K562 (cell line): ENCODE measurements around the gene PREX1. TPM values are rescaled to one million over a fixed set of nuclear protein-coding genes. Genes with fewer than 3 reads are reported as not detected.

Source experiments
- ATAC-seq: fragments of 200-7000 bp; cut with Tn5 transposase; 3 replicates; pipeline ENCODE4 v1.9.1; 2020; ENCODE audit warnings: moderate library complexity
- BruUV-seq: library from RNA; stranded (reverse); fragments of 400-500 nt; replicated peaks from 2 replicates; lab custom pipeline; 2021; lab: Mats Ljungman, UMichigan
- CTCF ChIA-PET: fragments of 300-600 bp; formaldehyde crosslinking; extraction: SDS; loops from one replicate; lab custom pipeline; 2021; ENCODE audit warnings: low intra/inter-chr PET ratio; lab: Yijun Ruan, JAX
- POLR2A ChIA-PET: fragments of 300-600, 350-650 bp; sonication (Branson Sonifier 250); formaldehyde crosslinking; extraction: SDS; loops from one replicate; lab custom pipeline; 2021; ENCODE audit warnings: antibody characterized with exemption, inconsistent platforms; lab: Yijun Ruan, JAX
- DNase-seq, 4 experiments: peaks; one replicate each; pipeline versions ENCODE4 v3.0.0 to v3.0.0-alpha.2; 2011 to 2018; ENCODE audit warnings: low spot score in 3 of 4, mixed read lengths in 3 of 4; ENCODE audit errors: extremely low read depth in 1 of 4
- FAIRE-seq: peaks from 2 replicates; lab custom pipeline; 2011; peaks lifted over from hg19 to GRCh38; lab: Jason Lieb, UNC
- H2AFZ ChIP-seq: 2 replicates; pipeline ENCODE4 v1.6.0; 2011; ENCODE audit warnings: low read depth, low read length, control low read depth, inconsistent platforms
- H3K27ac ChIP-seq: fragments of 200-600 bp; 3 replicates; pipeline ENCODE4 v1.8.0; 2011; ENCODE audit warnings: low read depth, mild to moderate bottlenecking, control low read depth, inconsistent platforms, low read length, moderate library complexity, mixed read lengths; ENCODE audit errors: extremely low read depth
- H3K27me3 ChIP-seq, 2 experiments: fragments of 300-600 bp in 1 of 2; 2 replicates in 1 of 2; 3 replicates in 1 of 2; pipeline versions ENCODE4 v1.6.0 to v1.8.0; 2011; ENCODE audit warnings: inconsistent platforms in 2 of 2, low read length in 2 of 2, mild to moderate bottlenecking in 1 of 2, mixed read lengths in 1 of 2, moderate library complexity in 1 of 2; ENCODE audit not compliant: control insufficient read depth in 2 of 2, insufficient read depth in 2 of 2
- H3K36me3 ChIP-seq: fragments of 300-600 bp; 3 replicates; pipeline ENCODE4 v1.8.0; 2011; ENCODE audit warnings: mild to moderate bottlenecking, low read length, inconsistent platforms; ENCODE audit not compliant: control insufficient read depth, insufficient read depth
- H3K4me1 ChIP-seq, 2 experiments: fragments of 200-600 bp in 1 of 2; replicated peaks in 1 of 2; 2 replicates in 1 of 2; 3 replicates in 1 of 2; pipeline versions ENCODE4 v1.5.1 to v1.8.0; 2011; ENCODE audit warnings: inconsistent platforms in 2 of 2, low read length in 2 of 2, mild to moderate bottlenecking in 1 of 2, mixed read lengths in 1 of 2, moderate library complexity in 1 of 2; ENCODE audit not compliant: control insufficient read depth in 2 of 2, insufficient read depth in 2 of 2
- H3K4me2 ChIP-seq: 2 replicates; pipeline ENCODE4 v1.6.1; 2011; ENCODE audit warnings: low read length, control low read depth, inconsistent platforms, mixed read lengths; ENCODE audit not compliant: insufficient read depth
- H3K4me3 ChIP-seq: fragments of 200-600 bp; sonication (generic), shearing (Covaris generic); 2 replicates; pipeline ENCODE4 v1.5.1; 2016; ENCODE audit warnings: control low read depth, inconsistent platforms
- H3K79me2 ChIP-seq: fragments of 200-600 bp; 3 replicates; pipeline ENCODE4 v1.8.0; 2011; ENCODE audit warnings: low read length, inconsistent platforms; ENCODE audit not compliant: control insufficient read depth, insufficient read depth
- H3K9ac ChIP-seq, 2 experiments: 2 replicates each; pipeline versions ENCODE4 v1.6.0 to v1.6.1; 2011; ENCODE audit warnings: low read depth in 2 of 2, low read length in 2 of 2, control low read depth in 1 of 2, inconsistent platforms in 1 of 2, mild to moderate bottlenecking in 1 of 2, mixed read lengths in 1 of 2; ENCODE audit not compliant: insufficient read depth in 1 of 2
- H3K9me1 ChIP-seq: one replicate; pipeline ENCODE4 v1.6.0; 2011; ENCODE audit warnings: inconsistent platforms, mild to moderate bottlenecking, low read length, moderate library complexity; ENCODE audit not compliant: control insufficient read depth, insufficient read depth
- H3K9me3 ChIP-seq: replicated peaks from 2 replicates; pipeline ENCODE4 v1.5.1; 2011; ENCODE audit warnings: low read depth, low read length, inconsistent platforms; ENCODE audit not compliant: control insufficient read depth, insufficient read depth
- H4K20me1 ChIP-seq: replicated peaks from 2 replicates; pipeline ENCODE4 v1.6.1; 2011; ENCODE audit warnings: low read length, inconsistent platforms, mixed read lengths; ENCODE audit not compliant: control insufficient read depth, insufficient read depth
- CBFA2T3 ChIP-seq: fragments of 450-650 bp; IDR thresholded peaks from 2 replicates; pipeline ENCODE4 v1.6.1; 2017
- EHMT2 ChIP-seq: fragments of 450-650 bp; IDR thresholded peaks from 2 replicates; pipeline ENCODE4 v1.6.1; 2018; ENCODE audit warnings: antibody characterized with exemption
- MBD2 ChIP-seq: sonication (generic); IDR thresholded peaks from 2 replicates; pipeline ENCODE4 v1.6.1; 2016; ENCODE audit warnings: low read depth, borderline replicate concordance
- NCOA6 ChIP-seq: fragments of 450-650 bp; IDR thresholded peaks from 2 replicates; pipeline ENCODE4 v1.6.1; 2017; ENCODE audit warnings: mild to moderate bottlenecking
- NEUROD1 ChIP-seq: fragments of 150-350 bp; IDR thresholded peaks from 2 replicates; pipeline ENCODE4 v1.6.1; 2014; ENCODE audit warnings: borderline replicate concordance, low read length, low read depth; ENCODE audit not compliant: partially characterized antibody
- NRF1 ChIP-seq, 2 experiments: fragments of 450-650 bp; IDR thresholded peaks in 1 of 2; conservative IDR thresholded peaks in 1 of 2; 2 replicates each; pipeline ENCODE4 v1.6.1; 2014; ENCODE audit warnings: mild to moderate bottlenecking in 2 of 2
- WGBS: fragments of 100-300 bp; shearing (Covaris generic); methylation state at CpG from one replicate; pipeline ENCODE4 v1.1.6; 2016; ENCODE audit warnings: low coverage, mixed read lengths; ENCODE audit not compliant: insufficient coverage; ENCODE audit errors: missing lambda C conversion rate; 5-methylcytosine and 5-hydroxymethylcytosine counted together
- in situ Hi-C: fragments of 300-500 bp; cut with MboI; formaldehyde crosslinking; loops from 4 replicates; pipeline ENCODE4 v1.15.0; 2018; ENCODE audit warnings: inconsistent platforms, mixed read lengths
- intact Hi-C: fragments of 100-400 bp; cut with micrococcal nuclease; formaldehyde crosslinking; loops from 2 replicates; pipeline ENCODE4 v1.14.2; 2022
- polyA plus RNA-seq, 8 experiments: library from polyadenylated mRNA; depleted of rRNA in 4 of 8; stranded (reverse) in 5 of 8; unstranded in 3 of 8; fragments of >200 nt; fragmentation: Nextera tagmentation in 2 of 8; fragmentation: Illumina TruSeq in 1 of 8; extraction: Ambion mirVana in 2 of 8; extraction: Trizol in 1 of 8; gene quantifications; 2 replicates each; pipeline versions ENCODE4 v1.2.1 to v1.2.3, GENCODE V29; 2011 to 2014; ENCODE audit warnings: inconsistent platforms in 1 of 8, missing spikeins in 1 of 8
- total RNA-seq, 7 experiments: library from RNA; depleted of rRNA in 6 of 7; stranded (reverse); fragments of >200 nt in 6 of 7; fragmentation: Illumina TruSeq in 2 of 7; extraction: Trizol in 2 of 7; gene quantifications; 2 replicates each; pipeline versions ENCODE4 v1.2.1 to v1.2.3, GENCODE V29; 2011 to 2021; ENCODE audit warnings: low replicate concordance in 1 of 7

Gene PREX1
- total and polyA plus RNA-seq, 9 of the 15 experiments (the other 6 are each of a cell fraction or from before 2014, with no cell fraction given) = 0.37 to 10.4 (median 4.8) TPM

DNA sequence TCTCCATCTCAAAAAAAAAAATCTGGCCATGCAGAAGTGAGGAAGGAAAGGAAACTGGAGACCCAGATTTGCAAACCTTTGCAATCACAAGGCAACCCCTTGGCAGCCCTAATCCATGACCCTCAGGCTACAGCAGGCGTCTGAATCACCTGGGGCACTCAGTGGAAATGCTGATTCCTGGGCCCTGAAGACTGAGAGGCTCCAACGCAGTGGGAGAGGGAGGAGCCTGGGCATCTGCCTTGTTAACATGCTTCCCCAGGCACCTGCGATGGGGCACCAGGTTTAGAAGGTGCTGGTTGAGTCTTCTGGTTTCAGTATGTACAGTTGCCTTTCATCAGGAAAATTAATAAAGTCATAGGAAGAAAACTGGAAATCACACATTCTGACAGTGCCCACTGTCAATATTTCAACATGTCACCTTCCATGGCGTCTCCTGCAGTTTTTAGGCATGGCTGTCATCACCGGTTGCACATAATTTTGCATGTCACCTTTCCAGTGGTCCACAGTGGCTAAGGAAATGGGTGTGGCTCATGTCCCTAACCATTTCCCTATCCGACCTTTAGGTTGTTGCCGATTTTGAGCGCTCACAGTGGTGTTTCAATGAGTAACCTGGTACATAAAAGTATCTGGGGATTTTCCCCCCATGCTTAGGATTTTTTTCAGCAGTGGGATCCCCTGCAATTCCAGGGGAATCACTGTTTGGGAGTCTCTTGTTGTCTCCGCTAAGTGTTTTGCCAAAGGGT, 56.9 kb downstream of the PREX1 start:
- no peak overlapping the region for H2AFZ ChIP-seq
- no peak overlapping the region for H3K9ac ChIP-seq
- TF ChIP-seq CBFA2T3 (peak; percentile 45), NRF1 (conservative IDR thresholded peaks at IDR 0.05 in 1 of 2, IDR thresholded peaks at IDR 0.05 in 1 of 2) (no peak), NEUROD1 (no peak), EHMT2 (no peak), MBD2 (no peak), NCOA6 (no peak)
- H3K79me2 ChIP-seq = no peaks in the 10 kb centered on the region
- H3K4me1 ChIP-seq = peaks cover 4 to 10% of the 10 kb centered on the region in 2 experiments; a peak in 3 of 5 replicates
- peaks cover 5% of the 10 kb centered on the region; the same call in 1 of the 2 replicates for H3K9me3 ChIP-seq
- BruUV-seq = no TSS peak
- peaks cover 22% of the 10 kb centered on the region for H4K20me1 ChIP-seq
- ChIA-PET CTCF (interaction anchor here (0.7 kb wide), 1 partner anchor 175 kb away, joined by 3 read pairs; no protein-coding TSS in a partner anchor), POLR2A (interaction anchor here (0.8 kb wide), 1 partner anchor 171 kb away, joined by 3 read pairs; no protein-coding TSS in a partner anchor)
- in situ Hi-C loops = no loop called here
- H3K27ac ChIP-seq = no peak overlapping the region
- H3K36me3 ChIP-seq = no peaks in the 10 kb centered on the region
- ATAC-seq = no peak
- H3K27me3 ChIP-seq = peaks cover 7 to 16% of the 10 kb centered on the region in 2 experiments; a peak in 3 of 5 replicates
- H3K4me3 ChIP-seq = no peak overlapping the region
- no peaks in the 10 kb centered on the region for H3K9me1 ChIP-seq
- no peak overlapping the region for H3K4me2 ChIP-seq
- intact Hi-C loops = no loop called here
- FAIRE-seq = no peak
- DNase-seq = no peak
- 24% methylated on average over 9 of the region's 9 CpGs for WGBS
